Thyroid gland (tissue), 4 donors: ENCODE data around the gene SCGB1D2. TPM values are rescaled to one million over a fixed set of nuclear protein-coding genes. Genes with fewer than 3 reads are reported as not detected.

ENCODE experiments used
- DNase-seq, 2 donors: peaks; one replicate each; pipeline ENCODE4 v3.0.0-alpha.2; 2019
- H3K27ac ChIP-seq, 3 donors: fragments of 200-600 bp; sonication (generic); 1 replicate in 2 of 3; 2 replicates in 1 of 3; pipeline ENCODE4 v1.5.1; 2016 to 2019; ENCODE audit warnings: mild to moderate bottlenecking in 1 of 3, moderate library complexity in 1 of 3
- H3K27me3 ChIP-seq: fragments of 200-600 bp; sonication (generic); one replicate; pipeline ENCODE4 v1.5.1; 2019
- H3K36me3 ChIP-seq, 2 donors: fragments of 200-600 bp; sonication (generic); one replicate each; pipeline ENCODE4 v1.5.1; 2016 to 2019
- H3K4me1 ChIP-seq, 2 donors: fragments of 200-600 bp; sonication (generic); one replicate each; pipeline ENCODE4 v1.5.1; 2017 to 2019
- H3K4me3 ChIP-seq, 3 donors: fragments of 200-600 bp; sonication (generic); replicated peaks in 1 of 3; 1 replicate in 2 of 3; 2 replicates in 1 of 3; pipeline ENCODE4 v1.5.1; 2016; ENCODE audit warnings: mild to moderate bottlenecking in 1 of 3
- H3K9me3 ChIP-seq: fragments of 200-600 bp; sonication (generic); one replicate; pipeline ENCODE4 v1.5.1; 2017
- POLR2A ChIP-seq, 2 donors: fragments of 450-650 bp; IDR thresholded peaks; one replicate each; pipeline ENCODE4 v1.6.1; 2017; ENCODE audit warnings: antibody characterized with exemption in 2 of 2, mild to moderate bottlenecking in 2 of 2, moderate library complexity in 1 of 2
- WGBS, 2 donors: methylation state at CpG; one replicate each; pipeline ENCODE4 v1.1.5; 2017; 5-methylcytosine and 5-hydroxymethylcytosine counted together
- intact Hi-C: fragments of 100-400 bp; cut with DNase I; formaldehyde crosslinking; loops from one replicate; pipeline ENCODE4 v1.15.1; 2023
- total RNA-seq, 4 donors: library from RNA; depleted of rRNA; stranded (reverse); fragments of >200 nt; gene quantifications; one replicate each; pipeline ENCODE4 v1.2.3, GENCODE V29; 2016
- TF ChIP-seq, protein P1 (sequence below), 6 experiments: fragments of 200-600 bp in 3 of 6; fragments of 450-650 bp in 3 of 6; sonication (generic) in 3 of 6; IDR thresholded peaks; one replicate each; pipeline ENCODE4 v1.5.1; 2016 to 2019; ENCODE audit warnings: antibody characterized with exemption in 6 of 6, mild to moderate bottlenecking in 2 of 6, inconsistent platforms in 1 of 6, moderate library complexity in 1 of 6

SCGB1D2 gene
- total RNA-seq, 4 donors from 2014 or later = not detected

DNA sequence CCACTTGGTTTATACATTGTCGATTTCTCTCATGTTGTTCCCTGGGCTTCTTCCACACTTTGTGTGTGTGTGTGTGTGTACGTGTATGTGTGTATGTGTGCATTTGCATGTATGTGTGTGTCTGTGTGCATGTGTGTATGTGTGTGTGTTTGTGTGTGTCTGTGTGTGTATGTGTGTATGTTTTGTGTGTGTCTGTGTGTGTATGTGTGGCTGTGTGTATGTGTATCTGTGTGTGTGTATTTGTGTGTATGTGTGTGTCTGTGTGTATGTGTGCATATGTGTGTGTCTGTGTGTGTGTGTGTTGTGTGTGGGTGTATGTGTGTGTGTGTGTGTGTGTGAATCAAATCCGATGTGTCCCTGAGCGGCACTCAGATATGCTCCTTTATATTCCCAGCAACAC lies 4.5 kb upstream of the SCGB1D2 start:
- H3K4me1 ChIP-seq = peaks cover 0 to 8% of the 10 kb centered on the region in 2 donors
- H3K27me3 ChIP-seq = no peaks in the 10 kb centered on the region
- H3K27ac ChIP-seq = no peak overlapping the region
- H3K36me3 ChIP-seq = no peaks in the 10 kb centered on the region
- DNase-seq = no peak
- 69% methylated on average over 4 of the region's 4 CpGs for WGBS, 2 donors
- H3K9me3 ChIP-seq = no peaks in the 10 kb centered on the region
- TF ChIP-seq, protein P1, sequence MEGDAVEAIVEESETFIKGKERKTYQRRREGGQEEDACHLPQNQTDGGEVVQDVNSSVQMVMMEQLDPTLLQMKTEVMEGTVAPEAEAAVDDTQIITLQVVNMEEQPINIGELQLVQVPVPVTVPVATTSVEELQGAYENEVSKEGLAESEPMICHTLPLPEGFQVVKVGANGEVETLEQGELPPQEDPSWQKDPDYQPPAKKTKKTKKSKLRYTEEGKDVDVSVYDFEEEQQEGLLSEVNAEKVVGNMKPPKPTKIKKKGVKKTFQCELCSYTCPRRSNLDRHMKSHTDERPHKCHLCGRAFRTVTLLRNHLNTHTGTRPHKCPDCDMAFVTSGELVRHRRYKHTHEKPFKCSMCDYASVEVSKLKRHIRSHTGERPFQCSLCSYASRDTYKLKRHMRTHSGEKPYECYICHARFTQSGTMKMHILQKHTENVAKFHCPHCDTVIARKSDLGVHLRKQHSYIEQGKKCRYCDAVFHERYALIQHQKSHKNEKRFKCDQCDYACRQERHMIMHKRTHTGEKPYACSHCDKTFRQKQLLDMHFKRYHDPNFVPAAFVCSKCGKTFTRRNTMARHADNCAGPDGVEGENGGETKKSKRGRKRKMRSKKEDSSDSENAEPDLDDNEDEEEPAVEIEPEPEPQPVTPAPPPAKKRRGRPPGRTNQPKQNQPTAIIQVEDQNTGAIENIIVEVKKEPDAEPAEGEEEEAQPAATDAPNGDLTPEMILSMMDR (IDR thresholded peaks at IDR 0.05) = no peak
- TF ChIP-seq POLR2A (IDR thresholded peaks at IDR 0.05) = no peak
- no peak overlapping the region for H3K4me3 ChIP-seq
- intact Hi-C loops = no loop called here

DNA sequence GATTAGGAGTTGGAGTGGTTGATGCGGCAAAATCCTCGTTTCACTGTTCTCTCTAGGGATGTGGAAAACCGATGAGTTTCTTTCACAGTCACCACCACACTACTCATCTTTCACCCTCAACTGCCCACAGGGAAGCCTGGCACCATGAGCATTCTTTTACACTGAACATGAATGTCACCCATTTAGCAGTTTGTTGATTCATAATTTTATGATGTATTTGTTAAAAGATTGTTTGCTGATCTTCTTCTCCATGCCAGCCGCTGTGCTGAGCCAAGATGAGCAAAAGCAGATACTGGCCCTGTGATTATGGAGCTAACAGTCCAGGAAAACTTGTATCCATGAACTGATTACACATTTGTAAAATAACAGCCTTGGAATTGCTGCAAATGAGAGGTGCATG lies 3.9 kb upstream of the SCGB1D2 start:
- H3K27me3 ChIP-seq = no peaks in the 10 kb centered on the region
- no peaks in the 10 kb centered on the region for H3K9me3 ChIP-seq
- H3K36me3 ChIP-seq = no peaks in the 10 kb centered on the region
- DNase-seq = no peak
- TF ChIP-seq POLR2A (IDR thresholded peaks at IDR 0.05) = no peak
- TF ChIP-seq, protein P1 (IDR thresholded peaks at IDR 0.05) = no peak
- no peak overlapping the region for H3K4me3 ChIP-seq
- H3K4me1 ChIP-seq = peaks cover 0 to 9% of the 10 kb centered on the region in 2 donors
- intact Hi-C loops = no loop called here
- WGBS, 2 donors = 88% methylated on average over 4 of the region's 4 CpGs
- no peak overlapping the region for H3K27ac ChIP-seq

DNA sequence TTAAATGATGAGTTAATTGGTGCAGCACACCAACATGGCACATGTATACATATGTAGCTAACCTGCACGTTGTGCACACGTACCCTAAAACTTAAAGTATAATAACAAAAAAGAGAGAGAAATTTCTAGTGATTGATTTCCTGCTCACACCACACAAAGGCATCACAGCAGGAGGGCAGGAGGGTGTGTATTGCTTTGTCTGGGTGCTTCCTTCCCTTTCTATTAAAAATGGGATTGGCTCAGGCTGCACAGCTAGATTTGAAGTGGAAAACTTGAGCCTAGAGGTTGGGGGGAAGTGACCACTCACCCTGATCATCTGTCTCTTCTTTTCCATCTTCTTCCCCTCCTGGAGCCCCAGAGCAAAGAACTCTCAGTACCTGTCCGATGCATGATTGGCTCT lies 944 bp upstream of the SCGB1D2 start:
- no peaks in the 10 kb centered on the region for H3K27me3 ChIP-seq
- intact Hi-C loops = no loop called here
- TF ChIP-seq POLR2A (IDR thresholded peaks at IDR 0.05) = no peak
- TF ChIP-seq, protein P1 (IDR thresholded peaks at IDR 0.05) = no peak
- no peaks in the 10 kb centered on the region for H3K9me3 ChIP-seq
- no peak overlapping the region for H3K4me3 ChIP-seq
- 73 to 77% methylated on average over 3 of the region's 3 CpGs for WGBS, 2 donors
- H3K4me1 ChIP-seq = peaks cover 0 to 9% of the 10 kb centered on the region in 2 donors
- no peak overlapping the region for H3K27ac ChIP-seq
- DNase-seq = peak in 1 of 2 donors; percentile 4
- no peaks in the 10 kb centered on the region for H3K36me3 ChIP-seq

DNA sequence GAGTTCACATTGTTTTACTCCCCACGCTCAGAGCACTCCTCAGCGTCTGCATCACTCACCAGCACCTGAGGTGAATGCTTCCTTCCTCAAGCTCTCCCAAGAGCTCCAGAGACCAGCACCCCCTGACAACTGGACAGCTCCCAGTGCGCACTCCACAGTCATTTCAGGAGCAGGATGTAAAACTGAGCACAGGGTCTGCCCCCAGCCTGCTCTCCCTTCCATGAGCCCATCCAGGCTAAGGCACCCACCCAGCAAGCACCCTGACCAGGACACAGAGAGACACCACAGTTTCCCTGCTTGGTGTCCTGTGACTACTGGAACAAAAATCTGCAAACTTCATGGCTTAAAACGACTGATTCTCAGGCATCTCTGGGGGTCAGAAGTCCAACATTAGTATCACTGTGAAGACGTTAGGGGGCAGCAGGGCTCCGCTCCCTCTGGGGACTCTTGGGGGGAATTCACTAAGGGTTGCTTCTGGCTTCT lies 3.3 kb downstream of the SCGB1D2 start:
- TF ChIP-seq, protein P1 (IDR thresholded peaks at IDR 0.05) = no peak
- TF ChIP-seq POLR2A (IDR thresholded peaks at IDR 0.05) = no peak
- DNase-seq = peak; percentile 37 to 59
- H3K27ac ChIP-seq = no peak overlapping the region
- H3K9me3 ChIP-seq = no peaks in the 10 kb centered on the region
- H3K27me3 ChIP-seq = no peaks in the 10 kb centered on the region
- peaks cover 0 to 9% of the 10 kb centered on the region in 2 donors for H3K4me1 ChIP-seq
- H3K36me3 ChIP-seq = no peaks in the 10 kb centered on the region
- intact Hi-C loops = no loop called here
- WGBS, 2 donors = 19 to 21% methylated on average over 5 to 6 of the region's 6 CpGs
- no peak overlapping the region for H3K4me3 ChIP-seq

DNA sequence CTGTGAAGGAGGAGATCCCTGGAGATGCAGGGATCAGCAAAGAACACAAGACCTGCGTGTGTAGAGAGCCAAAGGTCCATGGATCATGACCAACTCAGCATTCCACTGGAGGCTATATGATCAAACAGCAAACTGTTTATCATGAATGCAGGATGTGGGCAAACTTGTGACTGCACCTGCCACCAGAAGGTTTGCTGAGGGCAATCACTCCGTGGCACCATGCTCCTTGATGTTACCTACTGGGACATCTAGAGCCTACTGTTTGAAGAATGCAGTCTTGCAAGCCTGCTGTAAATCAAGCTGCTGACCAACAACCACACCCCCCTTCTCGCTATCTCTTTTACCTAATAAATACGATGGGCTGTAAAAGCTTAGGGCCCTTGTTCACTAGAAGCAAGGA lies 9.7 kb downstream of the SCGB1D2 start:
- no peaks in the 10 kb centered on the region for H3K27me3 ChIP-seq
- H3K9me3 ChIP-seq = no peaks in the 10 kb centered on the region
- intact Hi-C loops = no loop called here
- no peak for DNase-seq
- no peaks in the 10 kb centered on the region for H3K4me1 ChIP-seq
- WGBS, 2 donors = 54 to 58% methylated on average over 4 of the region's 4 CpGs
- no peak overlapping the region for H3K4me3 ChIP-seq
- no peak for TF ChIP-seq POLR2A (IDR thresholded peaks at IDR 0.05)
- TF ChIP-seq, protein P1 (IDR thresholded peaks at IDR 0.05) = no peak
- H3K27ac ChIP-seq = no peak overlapping the region
- no peaks in the 10 kb centered on the region for H3K36me3 ChIP-seq
